DMS79 (cell line): Measurements from ENCODE around the gene ACSS3.
"Not testable (repeated sequence)": the region's sequence is repeated elsewhere in the genome, so short reads cannot be mapped to it uniquely, and the experiment has no call there.

Experiments used
- DNase-seq: peaks from one replicate; lab custom pipeline; 2025; lab: John Stamatoyannopoulos, UW

ACSS3 gene

DNA sequence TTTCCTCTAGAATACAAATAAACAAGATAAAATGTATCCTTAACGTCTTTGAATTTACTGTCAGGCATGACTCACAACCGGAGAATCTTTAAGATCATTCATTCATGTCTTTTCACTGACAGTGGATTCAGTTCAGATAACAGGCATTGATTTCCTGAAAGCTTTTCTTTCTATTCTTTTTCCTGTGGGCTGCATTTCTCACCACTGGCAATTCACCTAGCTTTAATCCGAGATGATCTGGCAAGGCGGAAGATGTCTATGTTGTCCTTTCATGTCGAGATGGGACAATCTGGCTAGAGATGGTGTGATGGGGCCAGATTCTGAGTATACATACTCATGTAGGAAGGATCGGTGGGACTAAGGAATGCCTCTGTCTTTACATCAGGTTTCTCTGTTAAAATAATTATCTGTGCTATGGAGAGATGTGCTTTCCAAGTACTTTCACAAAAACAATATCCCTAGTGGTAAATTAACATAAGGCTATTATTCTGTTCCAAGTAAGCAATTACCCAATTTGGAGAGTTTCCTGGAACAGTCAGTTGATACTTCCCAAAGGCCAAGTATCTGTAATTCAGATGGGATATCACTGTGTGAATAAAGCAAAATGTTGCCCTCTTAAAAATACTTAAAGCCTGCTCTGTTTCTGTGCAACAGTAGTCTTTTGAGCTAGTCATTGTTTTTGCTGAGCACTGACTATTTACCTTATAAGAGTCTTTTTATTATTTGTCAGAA is 17.8 kb downstream of the ACSS3 start:
- no peak for DNase-seq

- DNase-seq, result no peak
Measured at GRCh38 chr12:81105687-81106086, 27.8 kb downstream of the ACSS3 start.

- no peak for DNase-seq
Measured at GRCh38 chr12:81114226-81114625, 36.3 kb downstream of the ACSS3 start.

DNA sequence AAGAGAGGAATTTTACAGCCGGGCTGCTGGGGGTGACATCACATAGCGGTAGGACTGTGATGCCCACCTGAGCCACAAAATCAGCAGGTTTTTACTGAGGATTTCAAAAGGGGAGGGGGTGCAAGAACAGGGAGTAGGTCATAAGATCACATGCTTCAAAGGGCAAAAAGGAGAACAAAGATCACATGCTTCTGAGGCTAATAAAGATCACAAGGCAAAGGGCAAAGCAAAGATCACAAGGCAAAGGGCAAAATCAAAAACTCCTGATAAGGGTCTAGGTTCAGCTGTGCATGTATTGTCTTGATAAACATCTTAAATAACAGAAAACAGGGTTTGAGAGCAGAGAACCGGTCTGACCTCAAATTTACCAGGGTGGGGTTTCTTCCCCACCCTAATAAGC is 41.2 kb downstream of the ACSS3 start:
- not testable (repeated sequence) for DNase-seq

DNA sequence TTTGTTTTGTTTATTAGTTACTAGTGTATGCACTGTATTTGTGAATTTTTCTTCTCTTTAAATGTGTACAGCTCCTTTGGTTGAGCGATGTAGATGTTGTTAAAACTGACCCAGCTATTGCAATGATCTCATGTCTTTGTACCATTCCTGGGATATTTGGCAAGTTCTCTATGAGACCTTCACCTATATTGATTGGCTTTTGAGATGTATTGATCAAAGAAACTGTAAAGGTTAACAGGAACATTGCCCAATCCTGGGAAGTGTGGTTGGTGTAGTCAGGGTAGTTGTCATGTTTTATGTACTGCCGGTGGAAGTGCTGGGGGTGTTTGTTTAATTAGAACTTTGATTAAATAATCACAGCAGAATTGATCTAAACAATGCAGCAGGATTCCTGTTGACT is 43.1 kb downstream of the ACSS3 start:
- DNase-seq, result no peak

GRCh38 chr12:81123611-81124010 is 45.7 kb downstream of the ACSS3 start:
- no peak for DNase-seq

DNA sequence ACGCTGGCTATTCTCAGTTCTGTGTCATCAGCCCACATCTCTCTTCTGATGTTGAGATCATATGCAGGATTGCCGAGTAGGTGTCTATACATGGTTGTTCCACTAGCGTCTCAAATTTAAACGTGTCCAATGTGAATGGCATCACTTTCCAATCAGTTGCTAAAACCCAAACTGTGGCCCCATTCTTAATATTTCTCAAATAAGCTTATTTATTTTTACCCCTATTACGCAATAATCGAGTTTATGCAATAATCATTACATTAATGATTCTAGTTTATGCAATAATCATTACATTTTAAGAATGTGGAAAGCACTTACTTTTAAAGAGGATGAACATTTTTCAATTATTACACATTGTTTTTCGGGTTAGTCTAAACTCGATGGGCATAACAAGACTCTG is 47.8 kb downstream of the ACSS3 start:
- DNase-seq, result no peak

DNA sequence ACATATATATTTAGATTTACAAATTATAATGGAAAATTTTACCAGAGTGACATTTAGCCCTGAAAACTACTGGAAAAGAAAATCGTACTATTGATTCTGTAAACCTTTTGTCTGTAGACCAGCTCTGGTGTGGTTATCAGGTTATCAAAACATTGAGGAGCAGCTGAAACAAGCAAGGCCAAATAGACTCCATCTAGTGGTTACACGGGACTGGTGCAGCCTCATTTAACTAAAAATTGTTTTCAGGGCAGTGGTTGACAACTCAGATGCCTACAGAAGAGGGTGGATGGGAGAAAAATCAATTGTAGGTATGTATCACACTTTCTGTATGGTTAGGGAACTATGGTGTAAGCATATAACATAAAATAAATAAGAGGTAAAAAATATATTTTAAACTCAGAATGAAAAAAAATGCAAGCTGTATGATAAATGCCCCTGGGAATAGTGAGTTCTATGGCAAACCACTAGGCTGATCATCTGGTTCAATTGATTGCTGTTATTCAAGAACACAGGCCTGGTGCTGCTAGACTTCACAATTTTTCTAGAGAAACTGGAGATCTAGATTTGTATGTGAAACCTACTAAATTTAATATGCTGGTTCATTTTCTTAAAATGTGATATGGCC is 51.2 kb downstream of the ACSS3 start:
- DNase-seq, result no peak

GRCh38 chr12:81136519-81136918 is 58.6 kb downstream of the ACSS3 start:
- no peak for DNase-seq

GRCh38 chr12:81137801-81138200 is 59.9 kb downstream of the ACSS3 start:
- no peak for DNase-seq

DNA sequence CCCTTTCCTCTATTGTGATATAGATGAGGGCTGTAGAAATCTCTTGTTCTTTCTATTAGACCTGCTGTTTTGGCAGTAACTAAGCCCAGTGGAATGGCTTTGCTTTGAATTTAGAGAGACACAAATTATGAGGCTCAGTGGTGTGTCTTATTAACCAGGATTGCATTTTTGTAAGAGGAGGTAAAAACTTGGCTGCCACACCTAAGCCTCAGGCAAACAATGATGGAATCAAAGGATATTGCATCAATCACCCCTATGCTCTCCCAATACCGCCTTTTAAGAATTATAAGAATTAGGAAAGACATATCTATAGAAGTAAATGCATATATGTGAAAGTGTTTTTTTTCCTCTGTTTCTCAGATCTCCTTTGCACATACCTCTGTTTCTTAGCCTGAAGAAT is 63.3 kb downstream of the ACSS3 start:
- DNase-seq, result no peak

- no peak for DNase-seq
Measured at GRCh38 chr12:81143057-81143456, 65.2 kb downstream of the ACSS3 start.

DNA sequence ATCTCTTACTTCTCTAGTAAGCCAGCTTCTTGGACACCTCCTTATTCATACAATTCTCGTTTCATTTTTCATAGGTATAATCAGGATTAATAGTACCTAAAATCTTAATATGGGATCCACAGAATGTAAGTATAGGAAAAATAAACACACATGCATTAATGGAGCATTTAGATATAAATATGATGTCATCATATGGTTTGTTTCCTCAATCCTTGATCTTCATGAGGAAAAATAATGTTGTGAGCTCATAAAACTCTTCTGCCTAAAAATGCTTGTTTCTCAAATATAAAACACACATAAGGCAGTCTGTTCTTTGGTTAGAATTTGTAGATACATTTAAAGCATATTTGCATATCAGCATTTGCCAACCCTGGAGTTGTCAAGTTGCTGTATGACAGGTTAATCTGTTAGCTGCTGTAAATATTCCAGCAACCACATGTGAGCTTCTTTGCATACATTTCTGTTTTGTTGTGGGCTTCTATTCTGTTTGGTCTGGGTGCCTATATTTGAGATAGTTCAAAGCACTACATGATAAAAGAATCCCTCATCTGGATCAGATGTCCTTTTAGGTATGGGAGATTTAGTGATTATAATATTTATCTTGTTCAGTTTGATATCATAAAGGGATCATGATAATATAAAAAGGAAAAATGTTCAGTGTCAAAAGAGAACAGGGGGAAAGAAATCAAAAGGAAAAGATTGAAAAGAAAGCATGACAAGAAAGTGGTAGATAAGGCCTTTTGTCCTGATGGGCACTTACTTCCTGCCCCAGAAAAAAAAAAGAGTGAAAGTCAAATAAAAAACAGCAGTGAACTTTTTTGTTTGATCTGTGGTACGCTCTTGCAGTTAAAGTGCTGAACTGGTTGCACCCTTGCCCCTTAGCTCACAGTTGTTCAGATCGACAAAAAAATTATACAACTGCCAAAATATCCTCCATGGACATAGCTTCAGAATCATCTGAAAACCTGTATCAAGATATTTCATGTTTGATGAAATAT is 68.6 kb downstream of the ACSS3 start:
- DNase-seq, result no peak

DNA sequence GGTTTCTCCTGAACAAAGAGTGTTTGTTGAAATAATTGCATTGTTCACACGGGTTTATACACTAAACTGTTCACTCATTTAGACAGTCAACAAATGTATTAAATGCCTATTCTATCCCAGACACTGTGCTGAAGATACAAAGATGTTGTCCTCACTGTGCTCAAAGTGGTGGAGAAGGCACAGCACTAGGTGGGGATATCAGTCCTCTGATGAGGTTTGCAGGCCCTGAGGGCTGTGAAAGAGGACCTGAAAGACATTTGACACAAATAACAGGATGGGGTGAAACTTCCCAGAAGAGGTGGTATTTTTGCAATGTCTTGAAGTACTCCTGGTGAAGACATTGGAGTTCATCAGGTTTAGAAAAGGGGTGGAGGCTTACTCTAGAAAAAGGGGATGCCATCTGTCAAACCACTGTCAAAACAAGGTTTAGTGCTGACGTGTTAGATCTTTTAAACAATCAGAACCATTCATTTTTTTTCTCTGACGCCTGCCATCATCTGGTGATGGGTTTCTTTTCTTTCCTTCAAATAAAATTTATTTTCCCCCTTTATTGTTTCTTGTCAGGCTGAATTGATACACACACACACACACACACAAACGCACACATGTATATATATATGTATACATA is 69.5 kb downstream of the ACSS3 start:
- DNase-seq, result no peak

DNA sequence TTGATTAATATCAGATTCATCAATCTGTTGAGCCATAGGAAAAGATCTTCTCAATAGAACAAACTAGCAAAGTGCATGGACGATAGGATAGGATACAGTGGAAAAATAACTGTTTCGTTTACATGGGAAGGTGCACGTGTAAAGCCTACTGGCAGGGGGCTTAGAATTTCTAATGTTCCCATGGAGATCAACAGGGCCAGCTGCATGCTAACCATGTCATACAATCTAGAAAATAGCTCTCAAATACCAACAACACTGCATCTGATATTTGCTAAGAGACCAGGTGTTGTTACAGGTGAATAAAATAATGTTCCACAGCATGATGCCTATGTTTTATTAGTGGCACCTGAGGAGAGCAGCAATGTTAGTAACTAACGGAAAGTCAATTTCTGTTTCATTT is 72.5 kb downstream of the ACSS3 start:
- DNase-seq, result peak; percentile 35

DNA sequence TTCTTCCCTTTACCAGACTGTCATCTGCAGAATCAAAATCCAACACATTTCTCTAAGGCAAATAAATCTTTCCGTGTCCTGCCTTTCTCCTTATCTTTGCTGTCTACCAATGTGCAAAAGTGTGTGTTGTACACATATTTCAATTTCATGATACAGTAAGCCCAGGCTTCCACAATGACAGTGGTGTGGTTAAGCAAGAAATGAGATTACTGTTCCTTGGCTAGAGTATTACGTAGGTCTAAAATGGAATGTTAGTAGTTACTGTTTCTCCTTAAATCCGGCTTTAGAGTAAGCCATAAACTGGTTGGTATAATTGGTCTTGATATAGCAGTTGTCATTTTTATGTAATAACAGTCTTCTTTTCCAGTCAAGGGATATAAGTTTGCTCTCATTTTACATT is 82.0 kb downstream of the ACSS3 start:
- DNase-seq, result no peak

DNA sequence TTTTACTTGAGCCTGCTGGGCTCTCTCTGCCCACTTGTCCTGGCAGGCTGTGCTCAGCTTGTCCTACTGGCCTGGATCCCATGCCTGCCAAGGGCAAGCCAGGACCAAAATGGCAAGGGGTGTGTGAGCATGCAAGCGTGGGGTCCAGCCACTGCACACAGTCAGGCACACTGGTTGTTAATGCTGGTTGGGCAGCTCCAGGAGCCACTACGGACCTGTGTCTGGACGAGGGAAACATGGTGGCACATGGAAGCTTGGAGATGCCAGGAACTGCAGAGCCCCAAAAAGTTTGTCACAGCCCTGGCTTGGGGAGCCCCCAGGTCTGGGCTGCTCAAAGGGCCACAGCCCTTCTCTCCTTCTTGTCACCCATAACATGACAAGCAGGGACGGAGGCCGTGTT is 83.8 kb downstream of the ACSS3 start:
- DNase-seq, result no peak

DNA sequence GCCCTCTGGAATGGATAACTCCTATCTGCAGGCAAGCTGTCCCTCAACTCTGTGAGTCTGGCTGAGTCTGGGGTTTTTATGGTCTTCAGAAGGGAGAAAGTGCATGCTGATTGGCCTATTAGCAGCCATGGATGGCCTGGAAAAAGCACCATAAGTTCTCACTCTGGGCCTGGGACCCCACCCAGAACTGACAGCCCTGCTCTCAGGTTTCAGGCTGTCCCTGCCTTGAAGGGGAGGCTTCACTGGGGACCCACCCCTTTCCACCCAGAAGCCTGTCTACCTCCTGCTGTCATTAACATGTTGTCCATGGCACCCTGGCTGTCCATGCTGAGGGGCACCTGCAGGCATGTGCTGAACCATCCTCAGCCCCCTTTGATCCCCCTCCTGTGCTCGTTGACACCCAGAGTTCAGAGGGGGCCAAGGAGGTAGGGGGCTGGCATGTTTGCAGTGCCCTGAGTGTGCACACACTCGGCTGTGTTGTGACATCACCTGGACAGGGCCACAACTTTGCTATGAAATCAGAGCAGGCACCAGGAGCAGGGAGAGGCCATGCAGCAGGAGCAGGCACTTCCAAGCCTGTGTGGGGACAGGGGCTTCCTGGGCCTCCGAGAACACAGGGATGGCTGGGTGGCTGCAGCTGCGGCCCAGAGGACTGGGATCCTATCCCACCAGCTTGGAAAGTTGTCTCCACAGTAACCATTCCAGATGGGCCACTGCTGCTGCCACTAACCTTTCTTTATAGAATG is 84.7 kb downstream of the ACSS3 start:
- DNase-seq, result no peak

DNA sequence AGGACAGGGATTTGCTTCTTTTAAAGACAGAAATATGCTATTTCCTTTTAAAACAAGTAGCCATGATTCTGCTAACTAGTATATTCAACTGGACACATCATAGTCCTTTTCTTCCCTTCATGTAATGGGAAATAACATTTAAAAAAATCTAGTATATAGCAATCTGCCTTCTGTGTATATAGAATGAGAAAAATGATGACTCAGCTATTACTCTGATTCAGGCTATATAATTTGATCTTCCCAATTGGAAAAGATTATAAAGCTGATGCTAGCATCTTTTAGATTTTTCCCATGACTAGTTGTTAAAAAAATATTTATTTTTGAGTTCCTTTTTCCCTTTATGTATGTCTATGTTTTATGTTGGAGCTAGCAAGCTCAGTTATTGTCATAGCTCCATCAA is 86.9 kb downstream of the ACSS3 start:
- DNase-seq, result no peak

DNA sequence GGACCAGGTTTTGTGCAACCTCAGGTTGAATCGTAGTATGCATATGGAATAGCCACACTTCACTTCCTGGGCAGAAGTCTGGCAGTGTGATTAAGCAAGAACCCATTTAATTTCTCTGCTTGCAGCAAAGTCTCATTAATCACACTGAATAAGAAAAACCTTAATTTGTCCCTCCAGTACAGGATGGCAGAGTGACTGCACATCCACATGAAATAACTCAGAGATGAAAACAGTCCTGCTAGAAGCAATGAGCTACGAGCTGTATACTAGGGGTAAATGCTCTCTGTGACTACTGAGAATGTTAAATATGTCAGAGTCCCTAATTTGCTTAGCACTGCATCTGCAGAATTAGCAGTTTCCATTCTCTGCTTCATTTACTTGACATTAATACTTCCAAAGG is 88.9 kb downstream of the ACSS3 start:
- no peak for DNase-seq

DNA sequence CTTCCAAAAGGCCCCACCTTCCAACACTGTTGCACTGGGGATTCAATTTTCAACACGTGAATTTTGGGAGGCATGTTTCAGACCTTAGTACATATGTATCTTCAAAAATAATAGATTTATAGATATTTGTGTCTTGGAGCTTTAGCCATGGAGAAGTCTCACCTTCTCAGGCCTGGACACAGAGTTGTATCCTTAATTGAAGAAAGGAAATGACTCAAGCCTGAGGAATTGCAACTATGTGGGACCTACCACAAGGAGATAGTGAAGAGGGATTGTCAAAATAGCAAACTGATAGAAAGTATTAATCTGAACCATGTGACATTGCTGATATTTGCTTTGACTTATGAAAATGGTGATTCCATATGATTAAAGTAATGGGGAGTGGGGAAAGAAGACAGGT is 89.8 kb downstream of the ACSS3 start:
- no peak for DNase-seq

DNA sequence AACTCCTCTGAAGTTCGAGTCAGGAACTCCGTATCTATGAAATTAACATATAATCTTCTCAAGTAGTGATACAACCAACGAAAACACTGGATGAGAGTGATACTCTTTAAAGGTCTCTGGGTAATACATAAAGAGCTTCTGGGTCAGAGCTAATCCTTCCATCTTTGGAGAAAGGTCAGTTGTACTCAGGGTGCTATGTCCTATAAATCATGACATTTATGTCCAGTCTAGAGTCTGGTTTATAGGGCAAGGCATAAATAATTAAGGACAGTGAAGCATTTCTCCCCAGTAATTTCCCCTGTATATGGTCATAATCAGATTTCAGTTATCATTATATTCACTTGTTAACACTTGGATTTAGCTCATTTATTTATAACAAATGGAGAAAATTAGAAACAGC is 90.6 kb downstream of the ACSS3 start:
- DNase-seq, result no peak
